Choroid plexus epithelial cell (primary cell): ENCODE measurements around the gene TAGAP.

Source experiments
- DNase-seq: peaks from one replicate; pipeline ENCODE4 v3.0.0-alpha.2; 2010; ENCODE audit warnings: low read depth
- H3K4me3 ChIP-seq: 2 replicates; pipeline ENCODE4 v1.5.1; 2011; ENCODE audit warnings: low read depth, mild to moderate bottlenecking, control low read depth, low read length, moderate library complexity
- CTCF ChIP-seq: conservative IDR thresholded peaks from 2 replicates; pipeline ENCODE4 v1.5.1; 2011; ENCODE audit warnings: low read depth, mild to moderate bottlenecking, control low read depth, inconsistent platforms, low read length, moderate library complexity

Gene TAGAP

DNA sequence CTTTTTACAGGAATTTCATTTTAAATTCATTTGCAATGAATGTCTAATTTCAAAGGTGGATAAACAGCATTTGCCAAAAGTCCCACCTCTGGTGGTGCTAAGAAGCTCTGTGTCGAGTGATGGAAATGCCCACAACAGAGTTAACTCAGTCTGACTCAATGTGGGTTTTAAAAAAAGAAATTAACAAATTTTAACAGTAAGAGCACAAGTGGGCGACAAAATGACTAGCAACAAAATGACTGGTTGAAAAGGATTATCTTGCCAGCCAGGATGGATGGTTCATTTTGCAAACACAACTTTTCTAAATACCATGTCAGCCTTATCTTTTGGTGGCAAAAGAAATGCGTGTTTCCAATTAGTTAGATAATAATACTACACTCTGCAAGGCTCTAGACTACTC, 14.3 kb upstream of the TAGAP start:
- no peak for DNase-seq
- H3K4me3 ChIP-seq = no peak overlapping the region
- TF ChIP-seq CTCF = no peak

DNA sequence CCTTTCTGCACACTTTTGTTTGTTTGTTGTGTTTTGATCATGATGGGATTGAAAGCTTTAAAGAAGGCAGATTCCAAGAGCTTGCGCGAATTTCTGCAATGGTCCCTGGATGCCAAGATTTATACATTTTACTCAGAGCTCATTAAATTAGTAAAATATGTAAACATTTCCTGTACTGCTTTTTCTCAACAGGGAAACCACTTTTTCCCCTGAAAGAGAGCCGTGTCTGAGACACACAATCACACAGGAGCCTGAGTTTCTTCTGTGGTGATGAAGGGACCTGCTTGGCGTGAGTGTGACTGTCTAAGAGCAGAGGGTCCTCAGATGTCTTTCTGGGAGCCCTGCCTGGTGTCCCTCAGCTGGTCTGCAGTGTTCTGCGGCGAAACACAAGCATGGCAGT, 12.1 kb upstream of the TAGAP start:
- no peak for DNase-seq
- H3K4me3 ChIP-seq = no peak overlapping the region
- TF ChIP-seq CTCF = no peak

- TF ChIP-seq CTCF = no peak
- H3K4me3 ChIP-seq = no peak overlapping the region
- DNase-seq = no peak
Measured at GRCh38 chr6:159056432-159056831, 11.6 kb upstream of the TAGAP start.

DNA sequence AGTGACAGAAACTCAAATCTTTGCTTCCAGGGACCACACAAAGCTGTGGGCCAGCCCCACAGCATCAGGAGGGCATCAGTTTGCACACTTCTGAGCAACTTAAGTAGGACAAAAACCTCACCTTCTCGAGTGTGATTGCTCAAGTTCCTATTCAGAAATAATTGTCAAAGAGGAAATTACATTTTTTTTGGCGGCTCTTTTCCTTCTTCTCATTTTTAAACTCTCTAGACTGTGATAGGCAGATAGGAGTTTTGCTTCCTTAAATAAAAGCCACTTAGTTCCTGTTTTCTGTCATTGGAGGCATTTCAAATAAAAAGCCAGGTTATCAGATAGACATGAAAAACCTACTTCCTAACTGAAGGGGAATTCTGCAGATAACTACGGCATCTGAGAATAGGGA, 11.2 kb upstream of the TAGAP start:
- TF ChIP-seq CTCF = no peak
- no peak for DNase-seq
- H3K4me3 ChIP-seq = no peak overlapping the region

GRCh38 chr6:159053781-159054398, 9.1 kb upstream of the TAGAP start:
- DNase-seq = no peak
- TF ChIP-seq CTCF = no peak
- H3K4me3 ChIP-seq = no peak overlapping the region

GRCh38 chr6:159052720-159053119, 7.9 kb upstream of the TAGAP start:
- TF ChIP-seq CTCF = no peak
- no peak for DNase-seq
- H3K4me3 ChIP-seq = no peak overlapping the region

- no peak for TF ChIP-seq CTCF
- no peak overlapping the region for H3K4me3 ChIP-seq
- DNase-seq = no peak
Measured at GRCh38 chr6:159047891-159048685, 3.3 kb upstream of the TAGAP start.
